HTERT RPE-1 (cell line): Measurements from ENCODE around the gene BORCS5.
"Not testable (repeated sequence)": the region's sequence is repeated elsewhere in the genome, so short reads cannot be mapped to it uniquely, and the experiment has no call there.

ENCODE experiments used
- in situ Hi-C: fragments of 300-500 bp; cut with MboI; formaldehyde crosslinking; loops from 4 replicates; pipeline ENCODE4 v1.14.3; 2020; ENCODE audit warnings: low sequenced_read_pairs

BORCS5 gene

GRCh38 chr12:12351468-12352185 is 5.3 kb upstream of the BORCS5 start:
- in situ Hi-C loops, result not testable (repeated sequence)

- in situ Hi-C loops, result no loop called here
These were observed 3.6 kb upstream of the BORCS5 start for GRCh38 chr12:12353276-12353675.

- in situ Hi-C loops, result no loop called here
These were observed 3.1 kb upstream of the BORCS5 start for GRCh38 chr12:12353807-12354206.

- in situ Hi-C loops, result no loop called here
These were observed 397 bp upstream of the BORCS5 start for GRCh38 chr12:12356467-12356895.

GRCh38 chr12:12357719-12358461 is 1.0 kb downstream of the BORCS5 start:
- in situ Hi-C loops, result no loop called here

- in situ Hi-C loops, result no loop called here
These were observed 1.6 kb downstream of the BORCS5 start for GRCh38 chr12:12358528-12358927.

- in situ Hi-C loops, result no loop called here
These were observed 8.0 kb downstream of the BORCS5 start for GRCh38 chr12:12364787-12365445.

GRCh38 chr12:12365446-12365802 is 8.5 kb downstream of the BORCS5 start:
- in situ Hi-C loops, result no loop called here

- in situ Hi-C loops, result no loop called here
These were observed 9.1 kb downstream of the BORCS5 start for GRCh38 chr12:12365931-12366431.

GRCh38 chr12:12366701-12367481 is 10.0 kb downstream of the BORCS5 start:
- in situ Hi-C loops, result no loop called here

- in situ Hi-C loops, result no loop called here
These were observed 10.7 kb downstream of the BORCS5 start for GRCh38 chr12:12367482-12367998.

GRCh38 chr12:12372946-12373722 is 16.3 kb downstream of the BORCS5 start:
- in situ Hi-C loops, result no loop called here

- in situ Hi-C loops, result loop anchor here (25.0 kb wide), 1 partner anchor 310 kb away; the partner anchor contains the start of gene GPR19
These were observed 20.0 kb downstream of the BORCS5 start for GRCh38 chr12:12376646-12377448.

- in situ Hi-C loops, result loop anchor here (25.0 kb wide), 1 partner anchor 309 kb away; the partner anchor contains the start of gene GPR19
These were observed 21.7 kb downstream of the BORCS5 start for GRCh38 chr12:12378616-12379015.

GRCh38 chr12:12379831-12380730 is 23.2 kb downstream of the BORCS5 start:
- in situ Hi-C loops, result loop anchor here (25.0 kb wide), 1 partner anchor 307 kb away; the partner anchor contains the start of gene GPR19

GRCh38 chr12:12380949-12381593 is 24.2 kb downstream of the BORCS5 start:
- in situ Hi-C loops, result loop anchor here (25.0 kb wide), 1 partner anchor 306 kb away; the partner anchor contains the start of gene GPR19

GRCh38 chr12:12381982-12382381 is 25.1 kb downstream of the BORCS5 start:
- in situ Hi-C loops, result loop anchor here (25.0 kb wide), 1 partner anchor 305 kb away; the partner anchor contains the start of gene GPR19
